ENCODE results near the gene UBE2J2.
A peak's percentile ranks its signal among the peaks of the same experiment; 100 is the strongest.

The UBE2J2 gene

DNA sequence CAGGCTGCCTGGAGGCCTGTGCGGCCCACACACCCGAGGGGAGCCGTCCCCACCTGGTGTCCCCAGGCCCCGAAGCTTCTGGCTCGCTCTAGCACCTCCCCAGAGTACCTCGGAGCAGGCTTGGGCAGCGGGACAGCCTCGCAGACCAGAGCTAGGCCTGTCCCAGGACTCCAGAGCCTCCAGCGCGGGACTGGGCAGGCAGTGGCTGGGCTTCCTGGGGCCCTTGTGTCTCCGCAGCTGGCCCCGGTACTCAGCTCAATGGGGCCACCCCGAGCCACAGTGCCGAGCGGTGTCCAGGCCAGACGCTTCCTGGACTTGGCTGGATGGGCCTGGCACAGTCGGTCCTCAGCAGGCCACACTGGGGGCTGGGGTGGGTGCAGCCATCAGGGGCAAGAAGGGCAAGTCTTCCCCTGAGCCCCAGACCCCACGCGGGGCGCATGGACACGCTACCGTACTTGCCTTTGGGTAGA lies 11.5 kb upstream of the UBE2J2 start:
- Histone ChIP-seq H2AFZ (ENCODE audit: low read depth, low read length) (no peak overlapping the region), H3K27ac (ENCODE audit: low read length, poor library complexity, severe bottlenecking) (no peak overlapping the region), H3K18ac (ENCODE audit: low read depth in 1 of 2, low read length in 2 of 2) (no peak overlapping the region), H4K8ac (ENCODE audit: low read length) (no peak overlapping the region), H2BK12ac (ENCODE audit: low read length in 2 of 2) (no peak overlapping the region), H3K4me1 (ENCODE audit: control insufficient read depth, insufficient read depth, low read depth, low read length) (peaks cover 19% of the 10 kb centered on the region), H2BK15ac (ENCODE audit: low read depth, poor library complexity, severe bottlenecking) (no peak overlapping the region), H3K79me1 (replicated peaks; ENCODE audit: low read length, poor library complexity, severe bottlenecking) (no peaks in the 10 kb centered on the region), H3K23ac (ENCODE audit: low read length in 2 of 2) (no peak overlapping the region), H2AK5ac (ENCODE audit: low read length, severe bottlenecking) (no peak overlapping the region), H3K9ac (ENCODE audit: low read length) (no peak overlapping the region), H3K27me3 (ENCODE audit: control insufficient read depth in 1 of 2, insufficient read depth in 1 of 2, low read length in 2 of 2) (peaks cover 0 to 33% of the 10 kb centered on the region in 2 experiments), H2BK5ac (ENCODE audit: low read depth, low read length, poor library complexity, severe bottlenecking) (no peak overlapping the region), H3K4ac (ENCODE audit: low read depth in 1 of 2, low read length in 2 of 2) (no peak overlapping the region), H3K14ac (ENCODE audit: low read length in 2 of 2) (no peak overlapping the region), H3K9me3 (ENCODE audit: control insufficient read depth, low read length) (no peaks in the 10 kb centered on the region), H3K4me3 (ENCODE audit: insufficient read depth in 1 of 2, low read depth in 1 of 2, low read length in 2 of 2) (no peak overlapping the region), H4K91ac (ENCODE audit: low read length) (no peak overlapping the region), H3K36me3 (ENCODE audit: control insufficient read depth in 1 of 2, insufficient read depth in 2 of 2, low read depth in 1 of 2, low read length in 2 of 2) (no peaks in the 10 kb centered on the region), H2BK120ac (ENCODE audit: low read depth, low read length) (no peak overlapping the region), H3K4me2 (ENCODE audit: low read length, poor library complexity, severe bottlenecking) (no peak overlapping the region)
- 93% methylated on average over 22 of the region's 22 CpGs for WGBS
- no peak for DNase-seq

DNA sequence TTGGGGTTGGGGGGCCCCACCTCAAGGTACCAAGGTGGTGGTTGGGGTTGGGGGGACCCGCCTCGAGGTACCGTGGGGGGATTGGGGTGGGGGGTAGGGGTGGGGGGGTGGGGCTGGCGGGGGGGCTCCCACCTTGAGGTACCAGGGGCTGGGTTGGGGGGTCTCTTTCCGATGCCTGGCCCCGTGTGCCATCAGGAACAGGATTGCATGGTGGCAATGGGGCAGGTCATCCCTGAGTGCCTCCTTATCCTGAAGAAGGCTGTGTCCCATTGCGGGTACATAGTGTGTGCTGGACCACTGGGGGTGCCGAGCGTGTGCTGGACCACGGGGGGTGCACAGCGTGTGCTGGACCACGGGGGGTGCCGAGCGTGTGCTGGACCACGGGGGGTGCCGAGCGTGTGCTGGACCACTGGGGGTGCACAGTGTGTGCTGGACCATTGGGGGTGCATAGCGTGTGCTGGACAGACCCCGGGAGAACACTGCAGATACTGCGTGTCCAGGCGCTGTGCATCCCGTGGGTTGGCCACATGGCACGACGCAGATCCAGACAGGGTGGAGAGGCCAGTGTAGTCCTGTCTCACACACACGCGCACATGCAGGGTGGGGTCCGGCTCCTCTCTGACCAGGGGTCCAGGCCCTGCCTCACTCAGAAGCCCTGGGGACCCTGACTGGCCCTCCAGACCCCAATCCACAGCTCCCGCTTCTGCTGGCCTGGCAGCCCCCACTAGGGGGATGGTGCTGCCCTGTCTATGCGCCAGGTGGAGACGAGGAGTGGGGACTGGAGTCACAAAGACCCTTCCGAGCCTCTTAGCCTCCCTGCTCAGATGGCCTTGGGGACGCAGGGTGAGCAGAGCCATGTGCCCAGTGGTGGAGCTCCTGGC lies 10.8 kb upstream of the UBE2J2 start:
- no peak overlapping the region for H4K8ac ChIP-seq (ENCODE audit: low read length)
- no peak overlapping the region for H3K14ac ChIP-seq (ENCODE audit: low read length in 2 of 2)
- H3K27me3 ChIP-seq (ENCODE audit: control insufficient read depth in 1 of 2, insufficient read depth in 1 of 2, low read length in 2 of 2), result peaks cover 0 to 33% of the 10 kb centered on the region in 2 experiments
- no peak overlapping the region for H2BK15ac ChIP-seq (ENCODE audit: low read depth, poor library complexity, severe bottlenecking)
- no peaks in the 10 kb centered on the region for H3K9me3 ChIP-seq (ENCODE audit: control insufficient read depth, low read length)
- no peak for DNase-seq
- H3K23ac ChIP-seq (ENCODE audit: low read length in 2 of 2), result no peak overlapping the region
- no peak overlapping the region for H3K27ac ChIP-seq (ENCODE audit: low read length, poor library complexity, severe bottlenecking)
- no peaks in the 10 kb centered on the region for H3K36me3 ChIP-seq (ENCODE audit: control insufficient read depth in 1 of 2, insufficient read depth in 2 of 2, low read depth in 1 of 2, low read length in 2 of 2)
- peaks cover 19% of the 10 kb centered on the region for H3K4me1 ChIP-seq (ENCODE audit: control insufficient read depth, insufficient read depth, low read depth, low read length)
- no peak overlapping the region for H3K4me2 ChIP-seq (ENCODE audit: low read length, poor library complexity, severe bottlenecking)
- H3K4me3 ChIP-seq (ENCODE audit: insufficient read depth in 1 of 2, low read depth in 1 of 2, low read length in 2 of 2), result no peak overlapping the region
- H2BK120ac ChIP-seq (ENCODE audit: low read depth, low read length), result no peak overlapping the region
- H2BK5ac ChIP-seq (ENCODE audit: low read depth, low read length, poor library complexity, severe bottlenecking), result no peak overlapping the region
- H2BK12ac ChIP-seq (ENCODE audit: low read length in 2 of 2), result no peak overlapping the region
- no peak overlapping the region for H4K91ac ChIP-seq (ENCODE audit: low read length)
- H2AFZ ChIP-seq (ENCODE audit: low read depth, low read length), result no peak overlapping the region
- 96% methylated on average over 27 of the region's 32 CpGs for WGBS
- H3K9ac ChIP-seq (ENCODE audit: low read length), result no peak overlapping the region
- no peaks in the 10 kb centered on the region for H3K79me1 ChIP-seq (replicated peaks; ENCODE audit: low read length, poor library complexity, severe bottlenecking)
- H2AK5ac ChIP-seq (ENCODE audit: low read length, severe bottlenecking), result no peak overlapping the region
- H3K18ac ChIP-seq (ENCODE audit: low read depth in 1 of 2, low read length in 2 of 2), result no peak overlapping the region
- H3K4ac ChIP-seq (ENCODE audit: low read depth in 1 of 2, low read length in 2 of 2), result no peak overlapping the region

DNA sequence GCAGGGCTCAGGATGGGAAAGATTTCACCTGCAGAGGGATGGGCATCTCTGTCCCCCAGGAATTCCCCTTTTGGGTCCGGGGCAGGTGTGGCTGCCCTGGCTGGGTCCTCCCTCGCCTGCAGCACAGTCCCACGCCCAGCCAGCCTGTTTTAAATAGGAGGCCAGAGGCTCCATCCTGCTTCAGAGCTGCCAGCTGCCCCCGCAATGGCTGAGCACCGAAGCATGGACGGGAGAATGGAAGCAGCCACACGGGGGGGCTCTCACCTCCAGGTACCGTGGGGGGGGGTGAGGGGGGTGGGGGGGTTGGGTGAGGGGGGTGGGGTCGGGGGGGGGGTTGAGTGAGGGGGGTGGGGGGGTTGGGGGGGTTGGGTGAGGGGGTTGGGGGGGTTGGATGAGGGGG lies 10.2 kb upstream of the UBE2J2 start:
- Histone ChIP-seq H3K27ac (ENCODE audit: low read length, poor library complexity, severe bottlenecking) (no peak overlapping the region), H3K4me1 (ENCODE audit: control insufficient read depth, insufficient read depth, low read depth, low read length) (peaks cover 21% of the 10 kb centered on the region), H2BK12ac (ENCODE audit: low read length in 2 of 2) (no peak overlapping the region), H2BK5ac (ENCODE audit: low read depth, low read length, poor library complexity, severe bottlenecking) (no peak overlapping the region), H3K14ac (ENCODE audit: low read length in 2 of 2) (no peak overlapping the region), H4K8ac (ENCODE audit: low read length) (no peak overlapping the region), H2AFZ (ENCODE audit: low read depth, low read length) (no peak overlapping the region), H3K27me3 (ENCODE audit: control insufficient read depth in 1 of 2, insufficient read depth in 1 of 2, low read length in 2 of 2) (peaks cover 0 to 33% of the 10 kb centered on the region in 2 experiments), H3K36me3 (ENCODE audit: control insufficient read depth in 1 of 2, insufficient read depth in 2 of 2, low read depth in 1 of 2, low read length in 2 of 2) (no peaks in the 10 kb centered on the region), H3K18ac (ENCODE audit: low read depth in 1 of 2, low read length in 2 of 2) (no peak overlapping the region), H3K79me1 (replicated peaks; ENCODE audit: low read length, poor library complexity, severe bottlenecking) (no peaks in the 10 kb centered on the region), H2BK15ac (ENCODE audit: low read depth, poor library complexity, severe bottlenecking) (no peak overlapping the region), H3K23ac (ENCODE audit: low read length in 2 of 2) (no peak overlapping the region), H3K9me3 (ENCODE audit: control insufficient read depth, low read length) (no peaks in the 10 kb centered on the region), H3K4me2 (ENCODE audit: low read length, poor library complexity, severe bottlenecking) (no peak overlapping the region), H3K4me3 (ENCODE audit: insufficient read depth in 1 of 2, low read depth in 1 of 2, low read length in 2 of 2) (no peak overlapping the region), H2BK120ac (ENCODE audit: low read depth, low read length) (no peak overlapping the region), H3K9ac (ENCODE audit: low read length) (no peak overlapping the region), H2AK5ac (ENCODE audit: low read length, severe bottlenecking) (peak overlapping the region; percentile 35), H3K4ac (ENCODE audit: low read depth in 1 of 2, low read length in 2 of 2) (no peak overlapping the region), H4K91ac (ENCODE audit: low read length) (no peak overlapping the region)
- WGBS, result 65% methylated on average over 3 of the region's 9 CpGs
- DNase-seq, result no peak

DNA sequence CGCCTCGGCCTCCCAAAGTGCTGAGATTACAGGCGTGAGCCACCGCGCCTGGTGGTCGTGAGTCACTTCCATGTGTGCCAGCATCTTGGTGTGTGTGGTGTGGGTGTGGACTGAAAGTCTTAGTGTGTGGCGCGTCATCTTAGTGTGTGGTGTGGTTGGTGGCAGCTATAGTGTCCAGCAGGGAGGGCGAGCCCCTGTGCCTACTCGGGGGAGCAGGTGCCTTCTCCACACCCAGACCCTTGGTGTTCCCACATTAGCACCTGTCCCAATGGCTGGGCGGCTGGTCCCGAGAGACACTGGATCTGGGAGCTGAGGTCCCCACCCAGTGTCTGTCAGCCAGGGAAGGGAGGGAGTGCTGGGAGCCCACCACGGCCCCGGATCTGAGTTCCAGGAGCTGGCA lies 9.3 kb upstream of the UBE2J2 start:
- H3K4me2 ChIP-seq (ENCODE audit: low read length, poor library complexity, severe bottlenecking), result no peak overlapping the region
- peaks cover 21% of the 10 kb centered on the region for H3K4me1 ChIP-seq (ENCODE audit: control insufficient read depth, insufficient read depth, low read depth, low read length)
- H3K18ac ChIP-seq (ENCODE audit: low read depth in 1 of 2, low read length in 2 of 2), result no peak overlapping the region
- H3K9ac ChIP-seq (ENCODE audit: low read length), result no peak overlapping the region
- no peak overlapping the region for H4K91ac ChIP-seq (ENCODE audit: low read length)
- H3K4ac ChIP-seq (ENCODE audit: low read depth in 1 of 2, low read length in 2 of 2), result no peak overlapping the region
- no peaks in the 10 kb centered on the region for H3K79me1 ChIP-seq (replicated peaks; ENCODE audit: low read length, poor library complexity, severe bottlenecking)
- no peak overlapping the region for H2BK5ac ChIP-seq (ENCODE audit: low read depth, low read length, poor library complexity, severe bottlenecking)
- H3K9me3 ChIP-seq (ENCODE audit: control insufficient read depth, low read length), result no peaks in the 10 kb centered on the region
- no peak overlapping the region for H2AFZ ChIP-seq (ENCODE audit: low read depth, low read length)
- H3K14ac ChIP-seq (ENCODE audit: low read length in 2 of 2), result no peak overlapping the region
- H2AK5ac ChIP-seq (ENCODE audit: low read length, severe bottlenecking), result no peak overlapping the region
- peak overlapping the region; percentile 52 for H2BK15ac ChIP-seq (ENCODE audit: low read depth, poor library complexity, severe bottlenecking)
- no peak overlapping the region for H3K4me3 ChIP-seq (ENCODE audit: insufficient read depth in 1 of 2, low read depth in 1 of 2, low read length in 2 of 2)
- peak; percentile 33 for DNase-seq
- no peak overlapping the region for H2BK12ac ChIP-seq (ENCODE audit: low read length in 2 of 2)
- H4K8ac ChIP-seq (ENCODE audit: low read length), result no peak overlapping the region
- H3K27ac ChIP-seq (ENCODE audit: low read length, poor library complexity, severe bottlenecking), result no peak overlapping the region
- H2BK120ac ChIP-seq (ENCODE audit: low read depth, low read length), result no peak overlapping the region
- H3K36me3 ChIP-seq (ENCODE audit: control insufficient read depth in 1 of 2, insufficient read depth in 2 of 2, low read depth in 1 of 2, low read length in 2 of 2), result no peaks in the 10 kb centered on the region
- WGBS, result 85% methylated on average over 14 of the region's 14 CpGs
- H3K27me3 ChIP-seq (ENCODE audit: control insufficient read depth in 1 of 2, insufficient read depth in 1 of 2, low read length in 2 of 2), result peaks cover 0 to 33% of the 10 kb centered on the region in 2 experiments
- H3K23ac ChIP-seq (ENCODE audit: low read length in 2 of 2), result no peak overlapping the region
